PC-3 (cell line): ENCODE measurements around the gene GEN1. TPM values are rescaled to one million over a fixed set of nuclear protein-coding genes. Genes with fewer than 3 reads are reported as not detected.

ENCODE experiments used
- ATAC-seq: fragments of 200-7000 bp; cut with Tn5 transposase; 2 replicates; pipeline ENCODE4 v1.9.1; 2020; ENCODE audit warnings: mild to moderate bottlenecking, moderate library complexity
- BruUV-seq: library from RNA; stranded (reverse); fragments of 400-500 nt; replicated peaks from 2 replicates; lab custom pipeline; 2021; lab: Mats Ljungman, UMichigan
- CTCF ChIA-PET: fragments of 300-600 bp; sonication (Branson Sonifier 250); formaldehyde crosslinking; loops from one replicate; lab custom pipeline; 2022; ENCODE audit warnings: antibody characterized with exemption; lab: Charles Lee
- POLR2A ChIA-PET: fragments of 300-600 bp; sonication (Branson Sonifier 250); formaldehyde crosslinking; loops from one replicate; lab custom pipeline; 2022; ENCODE audit warnings: antibody characterized with exemption; ENCODE audit not compliant: unreplicated experiment; lab: Charles Lee
- DNase-seq: peaks from one replicate; pipeline ENCODE4 v3.0.0-alpha.2; 2015
- H2AFZ ChIP-seq: fragments of 300-600 bp; sonication (generic); 2 replicates; pipeline ENCODE4 v1.6.0; 2016; ENCODE audit warnings: antibody characterized with exemption, low read length
- H3F3A ChIP-seq: fragments of 300-600 bp; sonication (generic); one replicate; pipeline ENCODE4 v1.6.0; 2017; ENCODE audit warnings: antibody characterized with exemption, low read length, control low read depth, mild to moderate bottlenecking; ENCODE audit not compliant: unreplicated experiment
- H3K27ac ChIP-seq: fragments of 300-600 bp; sonication (generic); 2 replicates; pipeline ENCODE4 v1.5.1; 2016; ENCODE audit warnings: mild to moderate bottlenecking, low read length
- H3K27me3 ChIP-seq: fragments of 300-600 bp; sonication (generic); 2 replicates; pipeline ENCODE4 v1.6.1; 2016; ENCODE audit warnings: low read length, mixed read lengths
- H3K36me3 ChIP-seq: fragments of 300-600 bp; sonication (generic); 2 replicates; pipeline ENCODE4 v1.6.1; 2016; ENCODE audit warnings: low read depth, mixed run types, low read length, mixed read lengths
- H3K4me1 ChIP-seq: fragments of 300-600 bp; sonication (generic); 2 replicates; pipeline ENCODE4 v1.5.1; 2016; ENCODE audit warnings: low read length; ENCODE audit not compliant: insufficient read depth
- H3K4me2 ChIP-seq: fragments of 300-600 bp; sonication (generic); 2 replicates; pipeline ENCODE4 v1.6.0; 2016; ENCODE audit warnings: low read length
- H3K4me3 ChIP-seq: fragments of 300-600 bp; sonication (generic); 2 replicates; pipeline ENCODE4 v1.5.1; 2016; ENCODE audit warnings: mild to moderate bottlenecking, low read length, mixed read lengths
- H3K79me2 ChIP-seq: fragments of 300-600 bp; sonication (generic); 2 replicates; pipeline ENCODE4 v1.6.1; 2017; ENCODE audit warnings: low read length, mixed read lengths
- H3K9ac ChIP-seq: fragments of 300-600 bp; sonication (generic); 2 replicates; pipeline ENCODE4 v1.6.0; 2016; ENCODE audit warnings: mild to moderate bottlenecking, low read length
- H3K9me2 ChIP-seq: fragments of 300-600 bp; sonication (generic); replicated peaks from 2 replicates; pipeline ENCODE4 v1.6.1; 2016; ENCODE audit warnings: mixed run types, low read length, mixed read lengths
- H3K9me3 ChIP-seq: fragments of 300-600 bp; sonication (generic); 2 replicates; pipeline ENCODE4 v1.6.1; 2016; ENCODE audit warnings: low read length, mixed read lengths
- H4K20me1 ChIP-seq: fragments of 300-600 bp; sonication (generic); 2 replicates; pipeline ENCODE4 v1.6.1; 2016; ENCODE audit warnings: low read length, mixed read lengths
- EZH2 ChIP-seq: fragments of 300-600 bp; sonication (generic); IDR thresholded peaks from one replicate; pipeline ENCODE4 v1.6.1; 2017; ENCODE audit warnings: antibody characterized with exemption, mild to moderate bottlenecking, low read length; ENCODE audit not compliant: unreplicated experiment
- EZH2phosphoT487 ChIP-seq: fragments of 300-600 bp; sonication (generic); IDR thresholded peaks from 2 replicates; pipeline ENCODE4 v1.6.1; 2018; ENCODE audit warnings: mild to moderate bottlenecking, antibody characterized with exemption, low read length, borderline replicate concordance
- intact Hi-C: fragments of 100-400 bp; cut with micrococcal nuclease; formaldehyde crosslinking; loops from 2 replicates; pipeline ENCODE4 v1.9.0; 2023
- total RNA-seq: library from RNA; depleted of rRNA; stranded (reverse); fragments of >200 nt; gene quantifications from 2 replicates; pipeline ENCODE4 v1.2.3, GENCODE V29; 2014
- TF ChIP-seq, protein P1 (sequence below): fragments of 300-600 bp; sonication (generic); conservative IDR thresholded peaks from 2 replicates; pipeline ENCODE4 v1.5.1; 2017; ENCODE audit warnings: antibody characterized with exemption, low read depth, mild to moderate bottlenecking, low read length

The GEN1 gene
- total RNA-seq, 1 experiment from 2014 or later: 21.4 TPM

DNA sequence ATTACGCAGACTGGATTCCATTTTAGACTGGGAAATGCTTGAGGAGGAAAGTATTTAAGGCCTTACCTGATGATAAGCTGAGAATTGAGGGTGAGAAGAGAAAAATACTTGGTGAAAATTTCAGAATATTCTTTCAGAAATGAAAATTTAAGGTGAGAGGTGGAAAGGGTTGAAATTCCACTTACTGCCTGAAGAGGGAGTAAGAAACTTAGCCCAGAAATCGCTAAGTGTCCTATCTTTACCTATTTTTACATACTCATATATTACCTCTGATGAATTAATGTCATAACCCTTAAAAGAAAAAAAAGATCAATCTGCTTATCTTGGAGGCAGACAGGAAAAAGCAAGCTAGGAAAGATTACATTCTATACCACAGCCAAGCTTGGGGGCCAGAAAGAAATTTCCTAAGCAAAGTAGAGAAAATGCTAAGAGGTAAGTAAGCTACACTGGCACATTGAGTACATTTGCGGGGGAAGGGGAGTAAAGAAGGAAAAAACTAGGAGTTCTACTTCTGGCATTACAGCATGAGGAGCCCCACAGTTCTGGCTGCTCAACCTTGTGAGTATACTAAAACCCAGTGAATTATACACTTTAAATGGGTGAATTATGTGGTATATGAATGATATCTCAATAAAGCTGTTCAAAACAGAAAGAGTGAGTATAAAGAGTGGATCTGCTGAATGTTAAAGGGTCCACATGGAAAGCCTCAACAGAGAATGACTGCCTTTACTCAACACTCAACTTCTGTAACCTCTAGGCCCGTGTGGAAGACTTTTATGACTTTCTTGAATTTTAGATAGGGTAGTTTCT is 34.2 kb upstream of the GEN1 start:
- ChIA-PET POLR2A (no interaction called here), CTCF (interaction anchor here (0.7 kb wide), 1 partner anchor 12 kb away, joined by 3 read pairs; no protein-coding TSS in a partner anchor)
- H3K27me3 ChIP-seq: no peaks in the 10 kb centered on the region
- H3K9me2 ChIP-seq: no peaks in the 10 kb centered on the region
- intact Hi-C loops: loop anchor here (1.0 to 10.0 kb wide), 3 partner anchors 34 to 659 kb away; partner anchors contain the start of gene SMC6
- H3K27ac ChIP-seq: no peak overlapping the region
- no peak overlapping the region for H3K4me2 ChIP-seq
- no peak overlapping the region for H3K4me3 ChIP-seq
- H3K9me3 ChIP-seq: no peaks in the 10 kb centered on the region
- H3F3A ChIP-seq: no peaks in the 10 kb centered on the region
- H3K4me1 ChIP-seq: no peaks in the 10 kb centered on the region
- DNase-seq (peak; percentile 47), ATAC-seq (peak; percentile 46)
- H3K36me3 ChIP-seq: peaks cover 22% of the 10 kb centered on the region; the same call in 1 of the 2 replicates
- H4K20me1 ChIP-seq: no peaks in the 10 kb centered on the region
- no peak for TF ChIP-seq EZH2
- TF ChIP-seq, protein P1, sequence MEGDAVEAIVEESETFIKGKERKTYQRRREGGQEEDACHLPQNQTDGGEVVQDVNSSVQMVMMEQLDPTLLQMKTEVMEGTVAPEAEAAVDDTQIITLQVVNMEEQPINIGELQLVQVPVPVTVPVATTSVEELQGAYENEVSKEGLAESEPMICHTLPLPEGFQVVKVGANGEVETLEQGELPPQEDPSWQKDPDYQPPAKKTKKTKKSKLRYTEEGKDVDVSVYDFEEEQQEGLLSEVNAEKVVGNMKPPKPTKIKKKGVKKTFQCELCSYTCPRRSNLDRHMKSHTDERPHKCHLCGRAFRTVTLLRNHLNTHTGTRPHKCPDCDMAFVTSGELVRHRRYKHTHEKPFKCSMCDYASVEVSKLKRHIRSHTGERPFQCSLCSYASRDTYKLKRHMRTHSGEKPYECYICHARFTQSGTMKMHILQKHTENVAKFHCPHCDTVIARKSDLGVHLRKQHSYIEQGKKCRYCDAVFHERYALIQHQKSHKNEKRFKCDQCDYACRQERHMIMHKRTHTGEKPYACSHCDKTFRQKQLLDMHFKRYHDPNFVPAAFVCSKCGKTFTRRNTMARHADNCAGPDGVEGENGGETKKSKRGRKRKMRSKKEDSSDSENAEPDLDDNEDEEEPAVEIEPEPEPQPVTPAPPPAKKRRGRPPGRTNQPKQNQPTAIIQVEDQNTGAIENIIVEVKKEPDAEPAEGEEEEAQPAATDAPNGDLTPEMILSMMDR: peak; percentile 76
- no peak overlapping the region for H2AFZ ChIP-seq
- no peak overlapping the region for H3K9ac ChIP-seq
- no peaks in the 10 kb centered on the region for H3K79me2 ChIP-seq
- BruUV-seq: no TSS peak

DNA sequence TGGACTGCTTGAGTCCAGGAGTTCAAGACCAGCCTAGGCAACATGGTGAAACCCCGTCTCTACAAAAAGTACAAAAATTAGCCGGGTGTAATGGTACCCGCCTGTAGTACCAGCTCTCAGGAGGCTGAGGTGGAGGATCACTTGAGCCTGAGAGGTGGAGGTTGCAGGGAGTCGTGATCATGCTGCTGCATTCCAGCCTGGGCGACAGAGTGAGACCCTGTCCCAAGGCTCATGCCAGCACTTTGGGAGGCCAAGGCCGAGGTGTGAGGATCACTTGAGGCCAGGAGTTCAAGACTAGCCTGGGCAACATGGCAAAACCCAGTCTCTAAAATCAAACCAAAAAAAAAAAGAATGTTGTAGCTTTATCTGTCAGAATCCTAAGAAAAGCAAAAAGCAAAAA is 25.7 kb upstream of the GEN1 start:
- H3K27ac ChIP-seq: no peak overlapping the region
- no peak overlapping the region for H2AFZ ChIP-seq
- H3K27me3 ChIP-seq: no peaks in the 10 kb centered on the region
- no peaks in the 10 kb centered on the region for H4K20me1 ChIP-seq
- no peaks in the 10 kb centered on the region for H3K9me3 ChIP-seq
- H3F3A ChIP-seq: no peaks in the 10 kb centered on the region
- intact Hi-C loops: loop anchor here (10.0 kb wide), 1 partner anchor 417 kb away; no protein-coding TSS in a partner anchor
- H3K4me3 ChIP-seq: no peak overlapping the region
- BruUV-seq: no TSS peak
- ChIA-PET CTCF (interaction anchor here (0.6 kb wide), 1 partner anchor 87 kb away, joined by 3 read pairs; no protein-coding TSS in a partner anchor), POLR2A (no interaction called here)
- H3K9me2 ChIP-seq: no peaks in the 10 kb centered on the region
- DNase-seq (no peak), ATAC-seq (no peak)
- H3K4me2 ChIP-seq: no peak overlapping the region
- peaks cover 2% of the 10 kb centered on the region; the same call in 1 of the 2 replicates for H3K36me3 ChIP-seq
- H3K4me1 ChIP-seq: no peaks in the 10 kb centered on the region
- TF ChIP-seq EZH2phosphoT487 (no peak), EZH2 (no peak)
- TF ChIP-seq, protein P1: no peak
- no peaks in the 10 kb centered on the region for H3K79me2 ChIP-seq
- no peak overlapping the region for H3K9ac ChIP-seq

DNA sequence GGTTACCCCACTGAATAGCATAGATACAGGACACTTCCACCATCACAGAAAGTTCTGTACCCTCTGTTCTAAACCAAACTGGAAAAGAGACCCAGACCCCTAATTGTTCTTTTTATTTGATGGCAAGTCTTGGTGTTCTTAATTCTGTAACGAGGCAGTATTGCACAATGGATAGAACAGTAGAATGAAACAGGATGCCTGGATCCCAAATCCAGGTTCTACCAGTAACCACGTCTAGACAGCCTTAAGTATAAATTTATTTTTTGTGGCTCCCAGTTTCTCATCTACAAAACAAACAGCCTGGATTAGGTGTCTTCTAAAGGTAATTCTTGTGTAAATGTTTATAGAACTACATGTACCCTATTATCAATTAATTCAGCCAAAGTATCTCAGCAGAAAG is 24.1 kb upstream of the GEN1 start:
- H3K4me3 ChIP-seq: no peak overlapping the region
- TF ChIP-seq, protein P1: no peak
- TF ChIP-seq EZH2 (no peak), EZH2phosphoT487 (no peak)
- no peak overlapping the region for H3K4me2 ChIP-seq
- DNase-seq (no peak), ATAC-seq (no peak)
- ChIA-PET CTCF (no interaction called here), POLR2A (no interaction called here)
- no peaks in the 10 kb centered on the region for H3K4me1 ChIP-seq
- H3K9ac ChIP-seq: no peak overlapping the region
- H3K27me3 ChIP-seq: no peaks in the 10 kb centered on the region
- BruUV-seq: no TSS peak
- H3K79me2 ChIP-seq: no peaks in the 10 kb centered on the region
- peaks cover 2% of the 10 kb centered on the region; the same call in 1 of the 2 replicates for H3K36me3 ChIP-seq
- no peaks in the 10 kb centered on the region for H3K9me2 ChIP-seq
- no peaks in the 10 kb centered on the region for H3F3A ChIP-seq
- H3K9me3 ChIP-seq: no peaks in the 10 kb centered on the region
- H3K27ac ChIP-seq: no peak overlapping the region
- no peak overlapping the region for H2AFZ ChIP-seq
- intact Hi-C loops: loop anchor here (10.0 kb wide), 1 partner anchor 415 kb away; no protein-coding TSS in a partner anchor
- no peaks in the 10 kb centered on the region for H4K20me1 ChIP-seq
